ENCODE measurements around the gene VRTN. TPM values are rescaled to one million over a fixed set of nuclear protein-coding genes. Genes with fewer than 3 reads are reported as not detected.

The VRTN gene
- total RNA-seq, 2 donors from 2014 or later: 0.34 TPM; not detected in 1

- no peak overlapping the region for H3K4me3 ChIP-seq
- intact Hi-C loops (cut with DNase I): no loop called here
- TF ChIP-seq POLR2A (IDR thresholded peaks at IDR 0.05) (no peak), CTCF (IDR thresholded peaks at IDR 0.05) (no peak), POLR2AphosphoS5 (IDR thresholded peaks at IDR 0.05) (no peak)
- WGBS: 88% methylated on average over 17 of the region's 17 CpGs
- no peaks in the 10 kb centered on the region for H3K4me1 ChIP-seq (replicated peaks)
- no peaks in the 10 kb centered on the region for H3K9me3 ChIP-seq
- no peak for DNase-seq (ENCODE audit: low spot score)
- H3K36me3 ChIP-seq: no peaks in the 10 kb centered on the region
- H3K27me3 ChIP-seq (replicated peaks; ENCODE audit: insufficient read depth): no peaks in the 10 kb centered on the region
- no peak overlapping the region for H3K27ac ChIP-seq
These were observed 10.0 kb downstream of the VRTN start for GRCh38 chr14:74358176-74358829.

- intact Hi-C loops (cut with DNase I): loop anchor here (5.0 to 10.0 kb wide), 2 partner anchors 117 to 255 kb away; partner anchors contain the start of gene LTBP2
- Histone ChIP-seq H3K9me3 (no peaks in the 10 kb centered on the region), H3K4me1 (replicated peaks) (no peaks in the 10 kb centered on the region), H3K4me3 (no peak overlapping the region), H3K27ac (no peak overlapping the region), H3K36me3 (no peaks in the 10 kb centered on the region), H3K27me3 (replicated peaks; ENCODE audit: insufficient read depth) (no peaks in the 10 kb centered on the region)
- 39% methylated on average over 3 of the region's 3 CpGs for WGBS
- DNase-seq (ENCODE audit: low spot score): no peak
- TF ChIP-seq POLR2AphosphoS5 (IDR thresholded peaks at IDR 0.05): no peak
- no peak for TF ChIP-seq POLR2A (IDR thresholded peaks at IDR 0.05)
- no peak for TF ChIP-seq CTCF (IDR thresholded peaks at IDR 0.05)
These were observed 11.9 kb downstream of the VRTN start for GRCh38 chr14:74360163-74360562.

- intact Hi-C loops (cut with DNase I): loop anchor here (5.0 to 10.0 kb wide), 2 partner anchors 115 to 252 kb away; partner anchors contain the start of gene LTBP2
- peak; percentile 71 for DNase-seq (ENCODE audit: low spot score)
These were observed 14.2 kb downstream of the VRTN start for GRCh38 chr14:74362361-74362915.

GRCh38 chr14:74364271-74364880, 16.1 kb downstream of the VRTN start:
- Histone ChIP-seq H3K9me3 (no peaks in the 10 kb centered on the region), H3K27me3 (replicated peaks; ENCODE audit: insufficient read depth) (no peaks in the 10 kb centered on the region), H3K4me3 (no peak overlapping the region), H3K36me3 (no peaks in the 10 kb centered on the region), H3K4me1 (replicated peaks) (no peaks in the 10 kb centered on the region), H3K27ac (no peak overlapping the region)
- DNase-seq (ENCODE audit: low spot score): no peak
- 73% methylated on average over 7 of the region's 7 CpGs for WGBS
- intact Hi-C loops (cut with DNase I): loop anchor here (5.0 to 10.0 kb wide), 2 partner anchors 113 to 250 kb away; partner anchors contain the start of gene LTBP2
- TF ChIP-seq POLR2A (IDR thresholded peaks at IDR 0.05): no peak
- no peak for TF ChIP-seq POLR2AphosphoS5 (IDR thresholded peaks at IDR 0.05)
- TF ChIP-seq CTCF (IDR thresholded peaks at IDR 0.05): no peak

More at GRCh38 chr14:74362361-74362915, 14.2 kb downstream of the VRTN start:
- Histone ChIP-seq H3K36me3 (no peaks in the 10 kb centered on the region), H3K4me3 (no peak overlapping the region), H3K4me1 (replicated peaks) (no peaks in the 10 kb centered on the region), H3K27ac (no peak overlapping the region), H3K9me3 (no peaks in the 10 kb centered on the region), H3K27me3 (replicated peaks; ENCODE audit: insufficient read depth) (no peaks in the 10 kb centered on the region)
- 23% methylated on average over 12 of the region's 12 CpGs for WGBS
- TF ChIP-seq CTCF (IDR thresholded peaks at IDR 0.05) (peak; percentile 76 to 94 (median 93)), POLR2AphosphoS5 (IDR thresholded peaks at IDR 0.05) (peak; percentile 62), POLR2A (IDR thresholded peaks at IDR 0.05) (no peak)

Measured in prostate gland (tissue), 2 donors.